Astrocyte (in vitro differentiated cells and primary cell): ENCODE measurements around the gene HOXA2. TPM values are rescaled to one million over a fixed set of nuclear protein-coding genes. Genes with fewer than 3 reads are reported as not detected.

Experiments used
- DNase-seq: peaks from one replicate; pipeline ENCODE4 v3.0.0-alpha.2; 2010; ENCODE audit warnings: low read depth
- FAIRE-seq: peaks from 2 replicates; lab custom pipeline; 2011; peaks lifted over from hg19 to GRCh38; lab: Jason Lieb, UNC
- H2AFZ ChIP-seq: 2 replicates; pipeline ENCODE4 v1.6.0; 2012; ENCODE audit warnings: low read depth, low read length, inconsistent platforms
- H3K27ac ChIP-seq: 2 replicates; pipeline ENCODE4 v1.5.1; 2011; ENCODE audit warnings: low read depth, low read length, inconsistent platforms
- H3K27me3 ChIP-seq: 2 replicates; pipeline ENCODE4 v1.6.0; 2011; ENCODE audit warnings: low read length, inconsistent platforms; ENCODE audit not compliant: insufficient read depth
- H3K36me3 ChIP-seq: 2 replicates; pipeline ENCODE4 v1.5.1; 2011; ENCODE audit warnings: low read length, inconsistent platforms; ENCODE audit not compliant: insufficient read depth
- H3K4me1 ChIP-seq: 2 replicates; pipeline ENCODE4 v1.5.1; 2011; ENCODE audit warnings: low read length, inconsistent platforms; ENCODE audit not compliant: insufficient read depth
- H3K4me2 ChIP-seq: 2 replicates; pipeline ENCODE4 v1.6.0; 2012; ENCODE audit warnings: low read length, inconsistent platforms
- H3K4me3 ChIP-seq: 2 replicates; pipeline ENCODE4 v1.5.1; 2011; ENCODE audit warnings: low read depth, mild to moderate bottlenecking, low read length, inconsistent platforms; ENCODE audit not compliant: insufficient read depth
- H3K79me2 ChIP-seq: 2 replicates; pipeline ENCODE4 v1.6.0; 2012; ENCODE audit warnings: mild to moderate bottlenecking, low read length, inconsistent platforms; ENCODE audit not compliant: insufficient read depth
- H3K9ac ChIP-seq: 2 replicates; pipeline ENCODE4 v1.6.0; 2012; ENCODE audit warnings: mild to moderate bottlenecking, low read length, inconsistent platforms
- H3K9me3 ChIP-seq: 2 replicates; pipeline ENCODE4 v1.5.1; 2012; ENCODE audit warnings: low read depth, mild to moderate bottlenecking, low read length, inconsistent platforms; ENCODE audit not compliant: insufficient read depth
- H4K20me1 ChIP-seq: 2 replicates; pipeline ENCODE4 v1.6.0; 2012; ENCODE audit warnings: low read length, inconsistent platforms; ENCODE audit not compliant: insufficient read depth
- H3K27ac Mint-ChIP-seq: one replicate; pipeline ENCODE4 v1.8.0; 2021; ENCODE audit warnings: mild to moderate bottlenecking, mixed read lengths; ENCODE audit not compliant: unreplicated experiment
- H3K27me3 Mint-ChIP-seq: one replicate; pipeline ENCODE4 v1.8.0; 2021; ENCODE audit warnings: low read depth, mixed read lengths; ENCODE audit not compliant: unreplicated experiment
- H3K36me3 Mint-ChIP-seq: one replicate; pipeline ENCODE4 v1.8.0; 2021; ENCODE audit warnings: low read depth, mixed read lengths; ENCODE audit not compliant: unreplicated experiment
- H3K4me1 Mint-ChIP-seq: one replicate; pipeline ENCODE4 v1.8.0; 2021; ENCODE audit warnings: low read depth, mixed read lengths; ENCODE audit not compliant: unreplicated experiment
- H3K4me3 Mint-ChIP-seq: one replicate; pipeline ENCODE4 v1.8.0; 2021; ENCODE audit warnings: mild to moderate bottlenecking, moderate library complexity, mixed read lengths; ENCODE audit not compliant: unreplicated experiment
- H3K9me3 Mint-ChIP-seq: one replicate; pipeline ENCODE4 v1.8.0; 2021; ENCODE audit warnings: mild to moderate bottlenecking, mixed read lengths; ENCODE audit not compliant: unreplicated experiment
- CTCF ChIP-seq: IDR thresholded peaks from 2 replicates; pipeline ENCODE4 v1.5.1; 2011; ENCODE audit warnings: low read depth, mild to moderate bottlenecking, inconsistent platforms, low read length, moderate library complexity; ENCODE audit not compliant: insufficient read depth
- EZH2 ChIP-seq: IDR thresholded peaks from 2 replicates; pipeline ENCODE4 v1.6.1; 2012; ENCODE audit warnings: mild to moderate bottlenecking, low read length, inconsistent platforms; ENCODE audit not compliant: insufficient read depth
- total RNA-seq: library from RNA; stranded (reverse); gene quantifications from 2 replicates; pipeline ENCODE4 v1.2.1, GENCODE V29; 2021

The HOXA2 gene
- total RNA-seq, 1 donor from 2014 or later: not detected

DNA sequence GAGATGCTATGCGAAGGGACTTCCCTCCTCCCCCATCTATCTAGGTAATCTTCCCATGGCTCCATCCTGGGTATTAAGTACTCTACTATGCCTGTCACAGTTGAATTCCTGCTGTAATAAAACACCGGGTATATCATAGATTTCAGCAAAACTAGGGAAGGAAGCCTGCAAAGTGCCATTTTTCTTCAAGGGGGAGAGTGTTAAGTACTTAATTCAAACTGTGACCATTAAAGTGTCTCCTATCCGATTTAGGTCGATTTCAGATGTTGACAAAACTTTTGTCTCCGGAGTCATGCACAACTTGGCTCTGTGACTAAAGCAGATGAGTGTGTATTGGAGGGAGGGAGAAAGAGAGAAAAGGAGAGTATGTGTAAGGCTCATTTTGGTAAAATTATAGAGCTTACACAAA, 23.5 kb upstream of the HOXA2 start:
- no peak for FAIRE-seq

GRCh38 chr7:27124902-27125689, 22.6 kb upstream of the HOXA2 start:
- Histone ChIP-seq H3K9me3 (no peaks in the 10 kb centered on the region), H3K27me3 (peaks cover 73% of the 10 kb centered on the region), H2AFZ (no peak overlapping the region), H3K4me2 (peak overlapping the region; percentile 83), H4K20me1 (no peaks in the 10 kb centered on the region), H3K9ac (no peak overlapping the region), H3K79me2 (peaks cover 18% of the 10 kb centered on the region), H3K36me3 (no peaks in the 10 kb centered on the region), H3K27ac (peak overlapping the region; percentile 84), H3K4me3 (no peak overlapping the region), H3K4me1 (peaks cover 11% of the 10 kb centered on the region)
- TF ChIP-seq CTCF (no peak), EZH2 (no peak)
- FAIRE-seq: no peak
- Mint-ChIP-seq H3K27ac (peak overlapping the region; percentile 22), H3K36me3 (peaks cover 2% of the 10 kb centered on the region), H3K4me3 (no peak overlapping the region), H3K9me3 (peaks cover 41% of the 10 kb centered on the region), H3K27me3 (peaks cover 97% of the 10 kb centered on the region), H3K4me1 (peaks cover 2% of the 10 kb centered on the region)
- no peak for DNase-seq

More for the DNA sequence above, 23.5 kb upstream of the HOXA2 start:
- Histone ChIP-seq H2AFZ (no peak overlapping the region), H3K27ac (no peak overlapping the region), H3K36me3 (no peaks in the 10 kb centered on the region), H3K4me2 (no peak overlapping the region), H3K9me3 (no peaks in the 10 kb centered on the region), H3K4me3 (no peak overlapping the region), H3K4me1 (peaks cover 11% of the 10 kb centered on the region), H3K9ac (no peak overlapping the region), H4K20me1 (no peaks in the 10 kb centered on the region), H3K79me2 (peaks cover 14% of the 10 kb centered on the region), H3K27me3 (peaks cover 74% of the 10 kb centered on the region)
- peak; percentile 12 for DNase-seq
- no peak overlapping the region for H3K27ac Mint-ChIP-seq
- H3K4me3 Mint-ChIP-seq: no peak overlapping the region
- TF ChIP-seq CTCF: no peak
- TF ChIP-seq EZH2: no peak
- H3K27me3 Mint-ChIP-seq: peaks cover 90% of the 10 kb centered on the region
- H3K4me1 Mint-ChIP-seq: peaks cover 2% of the 10 kb centered on the region
- H3K9me3 Mint-ChIP-seq: peaks cover 39% of the 10 kb centered on the region
- H3K36me3 Mint-ChIP-seq: peaks cover 2% of the 10 kb centered on the region
